Kasumi-1 (cell line): ENCODE data around the gene TMEM204.
A peak's percentile ranks its signal among the peaks of the same experiment; 100 is the strongest.

Experiments used
- DNase-seq, 2 experiments: peaks; one replicate each; lab custom pipeline; 2025; lab: John Stamatoyannopoulos, UW

TMEM204 gene

DNA sequence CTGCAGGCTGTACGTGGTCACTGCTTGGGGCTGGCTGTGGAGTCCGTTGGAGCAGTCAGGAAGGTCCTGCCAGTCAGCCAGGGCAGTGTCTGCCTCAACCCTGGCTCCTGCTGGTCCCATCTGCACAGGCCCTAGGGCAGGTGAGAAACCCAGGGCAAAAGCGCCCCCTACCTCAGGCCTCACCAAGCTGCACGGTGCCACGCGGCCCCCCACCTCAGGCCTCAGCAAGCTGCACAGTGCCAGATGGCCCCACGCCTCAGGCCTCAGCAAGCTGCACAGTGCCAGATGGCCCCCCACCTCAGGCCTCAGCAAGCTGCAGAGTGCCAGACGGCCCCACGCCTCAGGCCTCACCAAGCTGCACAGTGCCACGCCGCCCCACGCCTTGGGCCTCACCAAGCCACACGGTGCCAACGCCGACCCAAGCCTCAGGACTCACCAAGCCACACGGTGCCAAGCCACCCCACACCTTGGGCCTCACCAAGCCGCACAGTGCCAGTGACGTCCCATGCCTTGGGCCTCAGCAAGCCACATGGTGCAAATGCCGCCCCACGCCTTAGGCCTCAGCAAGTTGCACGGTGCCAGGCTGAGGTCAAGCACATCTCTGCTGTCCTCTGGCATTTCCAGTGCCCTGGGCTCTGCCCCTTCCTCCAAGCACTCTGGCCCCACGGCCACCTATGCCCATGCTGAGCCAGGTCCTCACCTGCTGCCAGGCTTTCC, 5.5 kb downstream of the TMEM204 start:
- DNase-seq = no peak

- DNase-seq = no peak
Measured at GRCh38 chr16:1539720-1540555, 6.5 kb downstream of the TMEM204 start.

DNA sequence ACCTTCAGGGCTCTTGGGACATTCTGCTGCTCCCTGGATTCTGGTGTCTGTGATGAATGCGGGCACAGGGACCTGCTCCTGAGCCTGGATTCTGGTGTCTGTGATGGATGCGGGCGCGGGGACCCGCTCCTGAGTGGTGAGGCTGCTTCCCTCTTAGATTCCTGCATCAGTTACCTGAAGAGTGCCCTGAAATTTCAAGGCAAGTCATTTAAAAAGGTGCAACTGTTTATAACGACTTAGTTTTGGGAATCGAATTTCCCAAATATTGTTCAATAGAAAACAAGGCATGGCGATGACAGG, 7.0 kb downstream of the TMEM204 start:
- no peak for DNase-seq

DNA sequence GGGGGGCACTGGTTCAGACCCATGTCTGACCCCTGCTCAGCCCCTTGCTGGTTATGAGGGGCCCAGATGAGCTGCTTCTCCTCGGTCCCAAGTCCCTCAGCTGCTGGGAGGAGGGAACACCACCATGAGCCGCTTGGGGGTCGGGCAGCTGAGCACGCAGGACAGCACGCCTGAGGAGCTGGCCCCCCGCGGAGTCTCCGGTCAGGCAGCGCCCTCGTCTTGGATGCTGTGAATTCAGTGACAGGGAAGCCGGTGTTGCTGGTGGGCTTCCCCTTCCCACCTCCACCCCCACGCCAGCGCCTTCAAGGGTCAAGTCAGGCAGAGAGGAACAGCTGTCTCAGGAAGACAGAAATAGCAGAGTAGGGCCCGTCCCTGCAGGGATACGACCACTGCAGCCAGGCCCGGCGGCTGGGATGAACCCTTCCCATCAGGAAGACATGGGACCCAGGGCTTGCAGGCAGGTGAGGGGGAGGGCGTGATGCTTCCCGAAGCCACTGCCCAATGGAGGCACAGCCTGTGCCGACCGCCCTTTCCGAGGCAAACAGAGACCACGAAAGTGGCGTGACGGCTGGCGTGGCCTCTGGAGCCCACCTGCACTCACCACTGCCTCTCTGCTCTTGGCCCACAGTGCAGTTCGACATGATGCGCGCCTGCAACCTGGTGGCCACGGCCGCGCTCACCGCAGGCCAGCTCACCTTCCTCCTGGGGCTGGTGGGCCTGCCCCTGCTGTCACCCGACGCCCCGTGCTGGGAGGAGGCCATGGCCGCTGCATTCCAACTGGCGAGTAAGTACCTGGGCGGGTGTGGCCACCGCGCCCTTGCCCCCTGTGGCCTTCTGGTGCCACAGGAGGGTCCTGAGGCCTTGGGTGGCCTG, 8.1 kb downstream of the TMEM204 start:
- no peak for DNase-seq

GRCh38 chr16:1542166-1542500, 8.7 kb downstream of the TMEM204 start:
- DNase-seq = no peak

GRCh38 chr16:1542533-1542932, 9.1 kb downstream of the TMEM204 start:
- DNase-seq = no peak

DNA sequence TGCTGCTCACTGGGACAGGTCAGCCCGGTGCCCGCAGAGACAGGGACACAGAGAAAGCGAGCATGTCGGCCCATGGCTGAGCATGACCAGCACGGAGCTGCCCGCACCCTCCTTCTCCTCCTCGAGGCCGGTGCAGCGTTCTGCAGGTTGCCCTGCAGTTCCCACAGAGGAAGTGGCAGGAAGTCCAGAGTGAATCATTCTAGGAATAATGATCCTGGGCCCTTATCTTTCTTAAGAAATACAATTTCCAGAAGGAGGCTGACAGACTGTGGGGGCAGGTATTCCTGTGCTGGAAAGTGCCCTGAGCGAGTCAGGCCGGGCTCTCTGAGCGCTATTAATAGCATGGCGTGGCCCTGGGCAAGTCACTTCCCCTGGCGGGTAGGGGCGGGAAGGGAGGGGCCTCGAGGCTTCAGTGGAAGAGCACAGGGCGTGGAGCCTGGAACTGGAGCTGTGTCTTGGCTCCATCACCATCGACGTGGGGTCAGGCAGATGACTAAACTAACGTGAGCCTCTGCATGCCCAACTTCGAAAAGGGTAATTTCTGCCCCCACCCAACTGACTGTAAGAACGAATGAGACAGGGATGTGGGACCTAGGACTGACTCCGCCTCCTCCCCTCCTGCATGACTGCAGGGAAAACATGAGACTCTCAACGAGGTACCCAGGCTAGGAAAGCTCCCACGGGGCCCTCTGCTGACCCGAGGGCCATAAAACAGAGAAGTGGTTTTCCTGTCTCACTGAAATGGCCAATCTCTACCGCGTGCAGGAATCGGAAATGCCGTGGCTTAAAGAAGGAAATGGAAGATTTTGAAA, 9.8 kb downstream of the TMEM204 start:
- peak; percentile 64 to 66 for DNase-seq

DNA sequence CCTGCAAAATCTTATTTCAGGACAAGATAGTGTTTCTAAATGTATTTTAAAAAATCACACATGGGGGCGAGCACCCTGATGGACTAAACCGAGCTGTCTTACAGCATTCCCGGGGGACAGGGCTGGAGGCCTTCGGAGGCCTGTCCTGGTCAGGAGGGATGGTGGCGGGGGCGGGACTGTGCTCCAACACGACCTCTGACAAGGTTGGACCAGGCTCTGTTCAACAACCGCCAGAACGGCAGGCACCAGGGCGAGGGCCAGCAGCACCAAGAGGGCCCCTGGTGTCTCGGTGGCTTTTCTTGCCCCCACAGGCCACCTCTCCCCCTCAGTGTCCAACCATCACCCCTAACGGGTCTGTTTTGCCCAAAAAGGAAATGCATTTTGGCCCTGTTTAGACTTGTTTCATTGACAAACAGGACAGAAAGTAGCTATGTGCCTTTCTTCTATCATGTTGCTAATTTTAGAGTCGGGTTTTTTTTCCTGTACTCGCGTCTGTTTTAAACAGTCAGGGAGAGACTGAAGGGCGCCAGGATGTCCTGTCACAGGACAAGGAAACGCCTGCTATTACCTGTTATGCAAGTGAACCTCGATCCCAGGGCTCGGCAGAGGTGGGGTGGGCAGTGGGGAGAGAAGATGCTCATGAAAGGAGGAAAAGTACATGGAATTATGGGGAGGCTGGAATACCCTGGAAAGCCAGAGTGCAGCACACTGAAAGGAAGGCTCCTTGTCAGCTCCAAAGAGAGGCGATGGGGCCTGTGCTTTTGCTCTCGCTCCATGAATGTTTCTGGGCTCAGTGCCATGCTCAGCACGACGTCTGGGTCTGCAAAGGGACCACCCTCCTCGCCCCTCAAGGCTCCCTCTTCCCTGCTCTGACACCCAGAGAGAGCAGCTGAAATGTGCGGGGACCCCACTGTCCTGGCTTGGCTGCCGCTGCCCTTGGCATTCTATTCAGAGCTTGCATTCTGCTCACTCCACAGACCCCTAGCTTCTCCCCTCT, 11.9 kb downstream of the TMEM204 start:
- peak in 1 of 2 experiments; percentile 0 for DNase-seq

DNA sequence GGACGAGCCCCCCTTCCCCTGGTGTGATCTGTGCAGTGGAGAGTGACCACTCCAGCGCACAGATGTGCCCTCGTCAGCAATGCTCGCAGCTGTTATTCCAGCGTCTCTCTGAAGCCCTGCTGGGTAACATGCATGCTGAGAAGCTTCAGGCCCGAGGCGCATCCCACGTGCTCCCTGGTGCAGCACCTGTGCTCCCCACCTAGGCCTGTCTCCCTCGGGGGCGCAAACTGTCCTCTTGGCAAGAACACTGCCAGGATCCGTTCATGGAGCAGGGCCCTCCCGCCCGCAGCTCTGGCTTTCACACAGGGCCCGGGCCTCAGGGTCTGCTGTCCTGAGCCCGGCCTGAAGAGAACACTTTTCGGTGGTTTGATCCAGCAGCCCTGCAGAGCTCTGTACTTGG, 13.0 kb downstream of the TMEM204 start:
- DNase-seq = no peak

DNA sequence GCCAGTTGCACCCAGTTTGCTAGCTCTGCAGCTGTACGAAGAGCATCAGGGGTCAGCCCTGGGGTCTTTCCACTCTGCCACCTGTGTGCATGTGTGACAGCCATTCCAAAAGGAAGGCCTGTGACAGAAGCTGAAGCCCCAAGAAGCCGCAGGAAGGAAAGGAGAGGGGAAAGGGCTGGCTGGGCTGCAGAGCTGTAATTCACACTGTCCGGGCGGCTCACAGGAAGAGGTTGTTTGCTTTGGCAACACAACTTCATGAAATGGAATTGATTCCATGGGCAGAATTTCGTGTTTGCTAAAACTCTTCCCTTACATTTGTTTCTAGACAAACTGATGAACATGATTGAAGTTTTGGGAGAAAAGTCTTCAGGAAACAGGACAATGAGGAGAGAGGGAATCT, 14.8 kb downstream of the TMEM204 start:
- DNase-seq = no peak

DNA sequence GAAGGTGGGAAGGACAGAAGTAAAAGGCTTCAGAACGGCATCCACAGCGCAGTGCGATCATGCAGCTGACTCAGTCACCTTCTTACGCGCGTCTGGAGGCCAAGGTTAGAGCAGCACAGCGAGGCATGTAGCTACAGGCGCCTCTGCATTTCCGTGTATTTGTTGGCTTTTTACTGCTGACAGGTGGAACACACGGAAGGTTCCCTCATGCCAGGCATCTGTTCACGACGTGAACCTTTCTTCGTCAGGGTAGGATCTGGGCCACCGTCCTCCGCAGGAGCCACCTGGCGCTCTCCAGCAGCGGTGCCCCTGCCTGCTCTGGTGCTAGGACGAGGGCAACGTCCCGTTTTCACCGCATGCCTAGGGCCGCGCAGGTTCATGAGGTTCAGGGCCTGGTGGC, 15.3 kb downstream of the TMEM204 start:
- no peak for DNase-seq

- no peak for DNase-seq
Measured at GRCh38 chr16:1550069-1550468, 16.6 kb downstream of the TMEM204 start.

DNA sequence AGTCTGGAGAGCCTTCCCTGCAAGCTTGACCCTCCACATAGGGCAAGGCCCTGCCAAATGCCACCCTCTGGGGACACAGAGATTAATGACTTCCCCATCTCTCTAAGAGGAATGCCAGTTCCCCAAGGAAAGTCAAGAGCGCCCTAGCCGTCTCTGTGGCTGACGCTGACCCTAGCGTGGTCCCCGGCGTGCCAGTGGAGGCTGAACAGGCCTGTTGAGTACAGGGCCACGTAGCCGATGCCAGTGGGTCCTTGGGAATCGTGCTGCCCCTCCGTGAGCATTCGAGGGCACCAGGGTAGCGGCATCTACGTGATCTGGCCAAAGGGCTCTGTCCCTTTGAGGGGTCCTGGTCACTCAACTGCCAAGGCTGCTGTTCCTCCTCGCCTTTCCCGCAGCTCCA, 17.2 kb downstream of the TMEM204 start:
- DNase-seq = no peak

GRCh38 chr16:1551166-1551565, 17.7 kb downstream of the TMEM204 start:
- DNase-seq = no peak

- DNase-seq = no peak
Measured at GRCh38 chr16:1552129-1552528, 18.7 kb downstream of the TMEM204 start.

- DNase-seq = no peak
Measured at GRCh38 chr16:1553946-1554825, 20.7 kb downstream of the TMEM204 start.

DNA sequence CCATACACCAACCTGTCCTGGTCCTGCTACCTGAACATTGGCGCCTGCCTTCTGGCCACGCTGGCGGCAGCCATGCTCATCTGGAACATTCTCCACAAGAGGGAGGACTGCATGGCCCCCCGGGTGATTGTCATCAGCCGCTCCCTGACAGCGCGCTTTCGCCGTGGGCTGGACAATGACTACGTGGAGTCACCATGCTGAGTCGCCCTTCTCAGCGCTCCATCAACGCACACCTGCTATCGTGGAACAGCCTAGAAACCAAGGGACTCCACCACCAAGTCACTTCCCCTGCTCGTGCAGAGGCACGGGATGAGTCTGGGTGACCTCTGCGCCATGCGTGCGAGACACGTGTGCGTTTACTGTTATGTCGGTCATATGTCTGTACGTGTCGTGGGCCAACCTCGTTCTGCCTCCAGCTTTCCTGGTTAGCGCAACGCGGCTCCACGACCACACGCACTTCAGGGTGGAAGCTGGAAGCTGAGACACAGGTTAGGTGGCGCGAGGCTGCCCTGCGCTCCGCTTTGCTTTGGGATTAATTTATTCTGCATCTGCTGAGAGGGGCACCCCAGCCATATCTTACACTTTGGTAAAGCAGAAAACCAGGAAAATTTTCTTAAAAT, 21.5 kb downstream of the TMEM204 start:
- DNase-seq = no peak

GRCh38 chr16:1556254-1556653, 22.8 kb downstream of the TMEM204 start:
- DNase-seq = no peak

GRCh38 chr16:1557074-1557473, 23.6 kb downstream of the TMEM204 start:
- DNase-seq = no peak
